Upper lobe of left lung (tissue), 6 donors: ENCODE data around the gene SSC5D. TPM values are rescaled to one million over a fixed set of nuclear protein-coding genes. Genes with fewer than 3 reads are reported as not detected.
"Not testable (repeated sequence)": the region's sequence is repeated elsewhere in the genome, so short reads cannot be mapped to it uniquely, and the experiment has no call there.

ENCODE experiments used
- ATAC-seq, 2 donors: fragments of 200-7000 bp; cut with Tn5 transposase; one replicate each; pipeline ENCODE4 v1.9.1; 2022; ENCODE audit warnings: mild to moderate bottlenecking in 2 of 2, moderate library complexity in 2 of 2; ENCODE audit not compliant: low FRiP score in 2 of 2
- DNase-seq, 2 donors: peaks; one replicate each; pipeline ENCODE4 v3.0.0-alpha.2; 2019 to 2020
- H3K27ac ChIP-seq, 4 donors: fragments of 200-600 bp; sonication (generic); one replicate each; pipeline ENCODE4 v1.5.1; 2016 to 2019
- H3K27me3 ChIP-seq, 4 donors: fragments of 200-600 bp; sonication (generic); one replicate each; pipeline ENCODE4 v1.5.1; 2017 to 2019
- H3K36me3 ChIP-seq, 4 donors: fragments of 200-600 bp; sonication (generic); one replicate each; pipeline ENCODE4 v1.5.1; 2016 to 2019
- H3K4me1 ChIP-seq, 4 donors: fragments of 200-600 bp; sonication (generic); one replicate each; pipeline ENCODE4 v1.5.1; 2018 to 2019
- H3K4me3 ChIP-seq, 4 donors: fragments of 200-600 bp; sonication (generic); one replicate each; pipeline ENCODE4 v1.5.1; 2017 to 2019; ENCODE audit warnings: mild to moderate bottlenecking in 2 of 4, moderate library complexity in 1 of 4
- H3K9me3 ChIP-seq, 4 donors: fragments of 200-600 bp; sonication (generic); one replicate each; pipeline ENCODE4 v1.5.1; 2018 to 2019
- CTCF ChIP-seq, 6 experiments: fragments of 450-650 bp in 4 of 6; fragments of 200-600 bp in 2 of 6; sonication (generic) in 2 of 6; IDR thresholded peaks; one replicate each; pipeline ENCODE4 v1.5.1; 2016 to 2019; ENCODE audit warnings: antibody characterized with exemption in 6 of 6
- EP300 ChIP-seq, 4 donors: sonication (generic); formaldehyde crosslinking; IDR thresholded peaks; one replicate each; pipeline ENCODE4 v1.5.1; 2017; ENCODE audit warnings: antibody characterized with exemption in 4 of 4, control low read depth in 2 of 4
- POLR2A ChIP-seq, 4 donors: fragments of 450-650 bp; IDR thresholded peaks; one replicate each; pipeline ENCODE4 v1.5.1; 2016 to 2017; ENCODE audit warnings: antibody characterized with exemption in 4 of 4, mild to moderate bottlenecking in 2 of 4
- POLR2AphosphoS5 ChIP-seq, 2 donors: sonication (generic); formaldehyde crosslinking; IDR thresholded peaks; one replicate each; pipeline ENCODE4 v1.5.1; 2017; ENCODE audit warnings: antibody characterized with exemption in 2 of 2
- WGBS, 2 donors: methylation state at CpG; one replicate each; pipeline ENCODE4 v1.1.5; 2017 to 2018; 5-methylcytosine and 5-hydroxymethylcytosine counted together
- total RNA-seq, 6 donors: library from RNA; depleted of rRNA in 4 of 6; stranded (reverse); fragments of >200 nt in 4 of 6; gene quantifications; one replicate each; pipeline versions ENCODE4 v1.1.0 to v1.2.1, GENCODE V29; 2016 to 2021
- donor health status: DM: no; HTN: no; CAD: no; lungs with moderate emphysema.
- donor health status: DM: no; HTN: yes; CAD: no; lungs with severe emphysema.

SSC5D gene
- total RNA-seq, 6 donors from 2014 or later: 0.39 to 10.1 (median 6.7) TPM

- Histone ChIP-seq H3K4me3 (peak overlapping the region in 2 of 4 donors; percentile 9), H3K4me1 (peaks cover 0 to 7% (median 0%) of the 10 kb centered on the region in 4 donors), H3K27ac (peak overlapping the region in 3 of 4 donors; percentile 58 to 77 (median 72)), H3K9me3 (no peaks in the 10 kb centered on the region), H3K27me3 (peaks cover 0 to 7% (median 0%) of the 10 kb centered on the region in 4 donors), H3K36me3 (no peaks in the 10 kb centered on the region)
- ATAC-seq (no peak), DNase-seq (peak in 1 of 2 donors; percentile 84)
- TF ChIP-seq EP300 (IDR thresholded peaks at IDR 0.05) (no peak), POLR2AphosphoS5 (IDR thresholded peaks at IDR 0.05) (no peak), CTCF (IDR thresholded peaks at IDR 0.05) (no peak), POLR2A (IDR thresholded peaks at IDR 0.05) (no peak)
- 48 to 53% methylated on average over 4 to 18 of the region's 38 CpGs for WGBS, 2 donors
Measured at GRCh38 chr19:55493645-55494171, 5.5 kb downstream of the SSC5D start.

GRCh38 chr19:55494172-55494761 lies 6.0 kb downstream of the SSC5D start:
- peak overlapping the region in 3 of 4 donors; percentile 58 to 72 (median 69) for H3K27ac ChIP-seq
- peak in 1 of 2 donors; percentile 76 for DNase-seq

GRCh38 chr19:55495646-55496349 lies 7.6 kb downstream of the SSC5D start:
- TF ChIP-seq POLR2A (IDR thresholded peaks at IDR 0.05): no peak
- no peak for TF ChIP-seq CTCF (IDR thresholded peaks at IDR 0.05)
- TF ChIP-seq EP300 (IDR thresholded peaks at IDR 0.05): no peak
- TF ChIP-seq POLR2AphosphoS5 (IDR thresholded peaks at IDR 0.05): no peak
- no peak overlapping the region for H3K4me3 ChIP-seq
- 82 to 89% methylated on average over 9 to 11 of the region's 11 CpGs for WGBS, 2 donors
- DNase-seq (no peak), ATAC-seq (no peak)
- H3K36me3 ChIP-seq: no peaks in the 10 kb centered on the region
- H3K9me3 ChIP-seq: no peaks in the 10 kb centered on the region
- H3K4me1 ChIP-seq: peaks cover 0 to 7% (median 0%) of the 10 kb centered on the region in 4 donors
- no peak overlapping the region for H3K27ac ChIP-seq
- H3K27me3 ChIP-seq: peaks cover 0 to 7% (median 0%) of the 10 kb centered on the region in 4 donors

More at GRCh38 chr19:55494172-55494761, 6.0 kb downstream of the SSC5D start:
- Histone ChIP-seq H3K36me3 (no peaks in the 10 kb centered on the region), H3K4me3 (peak overlapping the region in 3 of 4 donors; percentile 9 to 17 (median 14)), H3K27me3 (peaks cover 0 to 7% (median 0%) of the 10 kb centered on the region in 4 donors), H3K4me1 (peaks cover 0 to 7% (median 0%) of the 10 kb centered on the region in 4 donors), H3K9me3 (no peaks in the 10 kb centered on the region)
- ATAC-seq: peak; percentile 11 to 65
- WGBS, 2 donors: 40 to 47% methylated on average over 10 to 22 of the region's 22 CpGs
- TF ChIP-seq POLR2AphosphoS5 (IDR thresholded peaks at IDR 0.05) (peak in 1 of 2 donors; percentile 9), EP300 (IDR thresholded peaks at IDR 0.05) (no peak), CTCF (IDR thresholded peaks at IDR 0.05) (no peak)

- 76 to 77% methylated on average over 10 of the region's 10 CpGs for WGBS, 2 donors
- not testable (repeated sequence) for H3K4me3 ChIP-seq, H3K27ac ChIP-seq, H3K27me3 ChIP-seq, DNase-seq, H3K4me1 ChIP-seq, H3K9me3 ChIP-seq, ATAC-seq, H3K36me3 ChIP-seq
Measured at GRCh38 chr19:55496820-55497219, 8.6 kb downstream of the SSC5D start.

- no peak for TF ChIP-seq EP300 (IDR thresholded peaks at IDR 0.05)
- no peak for TF ChIP-seq POLR2AphosphoS5 (IDR thresholded peaks at IDR 0.05)
- no peak for TF ChIP-seq POLR2A (IDR thresholded peaks at IDR 0.05)
- no peak for TF ChIP-seq CTCF (IDR thresholded peaks at IDR 0.05)
- H3K4me3 ChIP-seq: no peak overlapping the region
- ATAC-seq (no peak), DNase-seq (no peak)
- H3K9me3 ChIP-seq: no peaks in the 10 kb centered on the region
- WGBS, 2 donors: 73 to 91% methylated on average over 9 to 13 of the region's 13 CpGs
- H3K27ac ChIP-seq: no peak overlapping the region
- H3K36me3 ChIP-seq: no peaks in the 10 kb centered on the region
- peaks cover 0 to 7% (median 0%) of the 10 kb centered on the region in 4 donors for H3K27me3 ChIP-seq
- H3K4me1 ChIP-seq: peaks cover 0 to 7% (median 0%) of the 10 kb centered on the region in 4 donors
Measured at GRCh38 chr19:55497763-55498162, 9.5 kb downstream of the SSC5D start.
